ENCODE measurements around the gene COP1.

- TF ChIP-seq CTCF (IDR thresholded peaks at IDR 0.05; ENCODE audit: control extremely low read depth in 1 of 3, insufficient read depth in 1 of 3, low read depth in 1 of 3, low read length in 3 of 3) (no peak), POLR2AphosphoS5 (IDR thresholded peaks at IDR 0.05; ENCODE audit: low read depth, low read length) (no peak), CREB1 (IDR thresholded peaks at IDR 0.05) (no peak), USF2 (IDR thresholded peaks at IDR 0.05; ENCODE audit: low read length) (no peak), MAFK (IDR thresholded peaks at IDR 0.05; ENCODE audit: low read depth, low read length) (no peak), CEBPB (IDR thresholded peaks at IDR 0.05; ENCODE audit: low read depth, low read length) (no peak), JUN (IDR thresholded peaks at IDR 0.05; ENCODE audit: low read depth, low read length) (no peak), POLR2A (IDR thresholded peaks at IDR 0.05; ENCODE audit: control extremely low read depth in 1 of 2, low read depth in 2 of 2, low read length in 2 of 2) (no peak), TAF1 (IDR thresholded peaks at IDR 0.05; ENCODE audit: low read depth, low read length) (no peak)
These were observed 305.8 kb downstream of the COP1 start for GRCh38 chr1:175901076-175901836.
